ENCODE data around the gene SAP30BP. TPM values are rescaled to one million over a fixed set of nuclear protein-coding genes. Genes with fewer than 3 reads are reported as not detected.

Gene SAP30BP
- total and polyA plus RNA-seq, 2 of the 13 experiments (the other 11 are each of a cell fraction or from before 2014, with no cell fraction given), result 67.7 to 99.4 TPM

GRCh38 chr17:75738218-75738802 lies 71.2 kb downstream of the SAP30BP start (continued):
- TF ChIP-seq ZSCAN5A (CRISPR knock-in tag; IDR thresholded peaks at IDR 0.05; ENCODE audit: borderline replicate concordance), result no peak
- no peak for TF ChIP-seq STAT5B (CRISPR knock-in tag; IDR thresholded peaks at IDR 0.05)
- TF ChIP-seq RARA (CRISPR knock-in tag; IDR thresholded peaks at IDR 0.05), result peak; percentile 86
- TF ChIP-seq SAP130 (CRISPR knock-in tag; IDR thresholded peaks at IDR 0.05; ENCODE audit: low read depth), result peak; percentile 80
- TF ChIP-seq ZNF709 (CRISPR knock-in tag; IDR thresholded peaks at IDR 0.05), result no peak
- TF ChIP-seq ZNF737 (CRISPR knock-in tag; IDR thresholded peaks at IDR 0.05; ENCODE audit: borderline replicate concordance), result no peak
- TF ChIP-seq ZBTB43 (CRISPR knock-in tag; conservative IDR thresholded peaks at IDR 0.05), result no peak
- TF ChIP-seq MATR3 (CRISPR knock-in tag; IDR thresholded peaks at IDR 0.05), result no peak
- TF ChIP-seq ZBTB1 (CRISPR knock-in tag; IDR thresholded peaks at IDR 0.05; ENCODE audit: borderline replicate concordance), result no peak
- TF ChIP-seq ZNF260 (CRISPR knock-in tag; IDR thresholded peaks at IDR 0.05; ENCODE audit: borderline replicate concordance, low read depth), result no peak
- TF ChIP-seq ZNF562 (CRISPR knock-in tag; IDR thresholded peaks at IDR 0.05; ENCODE audit: borderline replicate concordance), result no peak
- peak; percentile 60 for TF ChIP-seq MYC (CRISPR knock-in tag; IDR thresholded peaks at IDR 0.05; ENCODE audit: borderline replicate concordance)
- TF ChIP-seq ATF1 (CRISPR knock-in tag; IDR thresholded peaks at IDR 0.05), result no peak
- no peak for TF ChIP-seq HDAC1 (CRISPR knock-in tag; IDR thresholded peaks at IDR 0.05)
- TF ChIP-seq PPARG (CRISPR knock-in tag; conservative IDR thresholded peaks at IDR 0.05), result peak; percentile 43; the same call in 1 of the 2 replicates
- TF ChIP-seq ZNF761 (CRISPR knock-in tag; conservative IDR thresholded peaks at IDR 0.05), result no peak
- no peak for TF ChIP-seq SNRNP70 (IDR thresholded peaks at IDR 0.05; ENCODE audit: low read depth, low read length)
- no peak for TF ChIP-seq CEBPZ (IDR thresholded peaks at IDR 0.05; ENCODE audit: low read length)
- no peak for TF ChIP-seq PCBP2 (optimal IDR thresholded peaks at IDR 0.05; ENCODE audit: low read depth, low read length, poor library complexity, severe bottlenecking)
- TF ChIP-seq SP5 (CRISPR knock-in tag; IDR thresholded peaks at IDR 0.05; ENCODE audit: borderline replicate concordance, low read depth), result peak; percentile 91
- no peak; the same call in 1 of the 2 replicates for TF ChIP-seq YEATS2 (CRISPR knock-in tag; IDR thresholded peaks at IDR 0.05; ENCODE audit: borderline replicate concordance)
- no peak for TF ChIP-seq NR1H2 (CRISPR knock-in tag; IDR thresholded peaks at IDR 0.05; ENCODE audit: borderline replicate concordance, low read depth)
- TF ChIP-seq STAG1 (CRISPR knock-in tag; IDR thresholded peaks at IDR 0.05), result no peak
- peak; percentile 38; the same call in 1 of the 2 replicates for TF ChIP-seq ZFX (CRISPR knock-in tag; IDR thresholded peaks at IDR 0.05; ENCODE audit: low read depth)
- no peak for TF ChIP-seq KLF6 (CRISPR knock-in tag; IDR thresholded peaks at IDR 0.05)
- no peak for TF ChIP-seq ZBTB8A (CRISPR knock-in tag; IDR thresholded peaks at IDR 0.05; ENCODE audit: borderline replicate concordance, low read depth)
- TF ChIP-seq ZBTB7B (CRISPR knock-in tag; IDR thresholded peaks at IDR 0.05), result no peak
- TF ChIP-seq ZNF768 (CRISPR knock-in tag; IDR thresholded peaks at IDR 0.05), result no peak
